NT2/D1 (cell line): ENCODE measurements around the gene COMMD9.

Experiments used
- SUZ12 ChIP-seq: IDR thresholded peaks from 2 replicates; pipeline ENCODE4 v1.6.1; 2011; ENCODE audit not compliant: insufficient read length, insufficient read depth; ENCODE audit errors: extremely low read depth
- YY1 ChIP-seq: IDR thresholded peaks from 2 replicates; pipeline ENCODE4 v1.6.1; 2011; ENCODE audit not compliant: insufficient read length, insufficient read depth

DNA sequence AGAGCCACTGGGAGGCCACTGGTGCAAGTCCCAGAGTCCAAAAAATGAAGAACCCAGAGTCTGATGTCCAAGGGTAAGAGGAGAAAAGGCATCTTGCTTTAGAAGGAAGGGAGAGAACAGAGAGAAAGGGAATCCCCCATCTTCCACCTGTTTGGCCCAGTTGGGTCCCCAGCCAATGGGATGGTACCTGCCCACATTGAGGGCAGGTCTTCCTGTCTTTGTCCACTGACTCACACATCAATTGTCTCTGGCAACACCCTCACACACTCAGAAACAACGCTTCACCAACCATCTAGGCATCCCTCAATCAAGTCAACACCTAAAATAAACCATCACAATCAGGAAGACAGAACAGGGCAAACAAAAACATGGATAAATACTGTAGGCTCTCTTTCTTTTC, 6.3 kb downstream of the COMMD9 start:
- TF ChIP-seq SUZ12 (no peak), YY1 (no peak)
